ENCODE data around the gene FOXP1.
A peak's percentile ranks its signal among the peaks of the same experiment; 100 is the strongest.

The FOXP1 gene

DNA sequence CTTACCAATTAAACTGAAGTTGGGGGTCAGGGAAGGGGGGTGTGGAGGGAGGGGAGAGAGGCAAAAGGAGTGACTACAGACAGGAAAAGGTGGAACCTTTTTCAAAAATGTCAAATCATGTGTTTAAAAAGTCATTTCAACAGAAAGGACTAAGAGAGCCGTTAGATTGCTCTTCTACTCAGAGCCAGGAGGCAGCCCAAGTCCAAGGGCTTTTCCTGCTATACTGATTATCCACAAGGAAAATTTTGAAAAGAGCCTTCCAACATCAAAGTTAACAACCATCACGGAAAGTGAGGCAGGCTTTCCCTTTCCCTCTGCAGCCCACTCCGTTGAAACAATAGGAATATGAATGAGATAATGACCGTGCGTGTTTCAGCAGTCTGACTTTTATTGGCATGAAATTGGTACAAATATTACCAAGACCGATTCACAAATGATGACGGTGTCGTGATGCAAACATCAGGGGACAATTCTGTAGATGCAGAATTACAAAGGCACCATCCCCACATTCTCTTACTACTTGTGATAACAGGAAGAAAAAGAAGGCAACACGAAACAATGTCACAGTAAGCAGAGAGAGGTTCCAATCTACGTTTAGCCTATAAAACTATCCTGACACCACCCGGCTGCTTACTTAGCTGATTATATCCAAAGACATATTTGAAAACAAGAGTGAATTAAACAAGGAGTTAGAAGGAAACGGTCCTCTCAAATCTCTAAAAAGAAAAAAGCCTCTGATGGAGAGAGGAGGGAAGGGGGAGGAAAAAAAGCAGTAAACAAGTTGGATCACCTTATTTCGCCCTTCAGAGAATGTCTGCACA is 453.7 kb downstream of the FOXP1 start:
- H3K79me2 ChIP-seq (ENCODE audit: control insufficient read depth, insufficient read depth, low read length, unreplicated experiment): peaks cover 43% of the 10 kb centered on the region
- H3K4me1 ChIP-seq (ENCODE audit: control insufficient read depth, insufficient read depth, low read length, unreplicated experiment): peaks cover 28% of the 10 kb centered on the region
- H3K27me3 ChIP-seq (ENCODE audit: insufficient read depth, low read length): no peaks in the 10 kb centered on the region
- H3K4me3 ChIP-seq (ENCODE audit: low read depth, low read length): peak overlapping the region; percentile 88
- H2AFZ ChIP-seq (ENCODE audit: low read length, unreplicated experiment): peak overlapping the region; percentile 26
- no peaks in the 10 kb centered on the region for H3K36me3 ChIP-seq (ENCODE audit: insufficient read depth, low read length)
- H3K27ac ChIP-seq (ENCODE audit: low read depth, low read length): peak overlapping the region; percentile 95

DNA sequence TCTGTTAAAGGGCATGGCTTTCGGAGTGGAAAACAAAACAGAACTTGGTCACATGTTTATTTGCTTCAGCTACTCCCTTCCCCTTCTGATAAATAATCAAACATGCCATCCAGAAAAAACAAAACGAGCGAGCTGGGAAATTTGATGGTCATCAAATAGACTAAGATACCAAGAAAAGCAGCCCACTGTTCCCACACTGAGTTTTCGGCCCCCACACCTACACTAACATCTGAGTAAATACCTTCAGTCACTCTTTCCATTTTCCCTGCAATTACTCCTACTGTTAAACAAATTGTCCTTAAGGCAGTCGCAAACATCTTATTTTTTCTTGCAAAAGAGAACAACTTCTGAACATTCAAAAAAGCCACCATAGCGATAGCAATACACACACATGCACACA is 454.6 kb downstream of the FOXP1 start:
- H3K27ac ChIP-seq (ENCODE audit: low read depth, low read length): peak overlapping the region; percentile 95
- H3K36me3 ChIP-seq (ENCODE audit: insufficient read depth, low read length): no peaks in the 10 kb centered on the region
- H3K79me2 ChIP-seq (ENCODE audit: control insufficient read depth, insufficient read depth, low read length, unreplicated experiment): peaks cover 48% of the 10 kb centered on the region
- H2AFZ ChIP-seq (ENCODE audit: low read length, unreplicated experiment): peak overlapping the region; percentile 26
- H3K4me3 ChIP-seq (ENCODE audit: low read depth, low read length): peak overlapping the region; percentile 88
- no peaks in the 10 kb centered on the region for H3K27me3 ChIP-seq (ENCODE audit: insufficient read depth, low read length)
- H3K4me1 ChIP-seq (ENCODE audit: control insufficient read depth, insufficient read depth, low read length, unreplicated experiment): peaks cover 28% of the 10 kb centered on the region

DNA sequence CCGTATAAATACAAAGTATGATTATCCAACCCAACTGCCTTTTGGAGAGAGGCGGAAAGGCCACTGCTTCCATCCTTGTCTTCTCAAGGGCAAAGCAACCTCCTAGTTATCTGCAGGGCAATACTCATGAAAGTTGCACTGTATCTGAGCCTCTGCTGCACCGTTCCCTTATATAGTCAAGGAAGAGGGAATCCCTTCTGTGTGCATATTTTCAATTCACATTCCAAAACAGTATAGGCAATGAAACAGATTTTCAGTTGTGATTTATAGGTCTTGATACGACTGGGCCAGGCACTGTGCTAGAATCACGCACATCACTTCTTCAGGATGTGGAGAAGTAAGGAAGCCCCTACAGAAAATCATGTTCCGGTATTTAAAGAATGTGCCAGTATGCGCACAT is 455.7 kb downstream of the FOXP1 start:
- Histone ChIP-seq H3K27me3 (ENCODE audit: insufficient read depth, low read length) (no peaks in the 10 kb centered on the region), H2AFZ (ENCODE audit: low read length, unreplicated experiment) (no peak overlapping the region), H3K36me3 (ENCODE audit: insufficient read depth, low read length) (no peaks in the 10 kb centered on the region), H3K4me1 (ENCODE audit: control insufficient read depth, insufficient read depth, low read length, unreplicated experiment) (peaks cover 28% of the 10 kb centered on the region), H3K27ac (ENCODE audit: low read depth, low read length) (peak overlapping the region; percentile 95), H3K4me3 (ENCODE audit: low read depth, low read length) (peak overlapping the region; percentile 88), H3K79me2 (ENCODE audit: control insufficient read depth, insufficient read depth, low read length, unreplicated experiment) (peaks cover 56% of the 10 kb centered on the region)

DNA sequence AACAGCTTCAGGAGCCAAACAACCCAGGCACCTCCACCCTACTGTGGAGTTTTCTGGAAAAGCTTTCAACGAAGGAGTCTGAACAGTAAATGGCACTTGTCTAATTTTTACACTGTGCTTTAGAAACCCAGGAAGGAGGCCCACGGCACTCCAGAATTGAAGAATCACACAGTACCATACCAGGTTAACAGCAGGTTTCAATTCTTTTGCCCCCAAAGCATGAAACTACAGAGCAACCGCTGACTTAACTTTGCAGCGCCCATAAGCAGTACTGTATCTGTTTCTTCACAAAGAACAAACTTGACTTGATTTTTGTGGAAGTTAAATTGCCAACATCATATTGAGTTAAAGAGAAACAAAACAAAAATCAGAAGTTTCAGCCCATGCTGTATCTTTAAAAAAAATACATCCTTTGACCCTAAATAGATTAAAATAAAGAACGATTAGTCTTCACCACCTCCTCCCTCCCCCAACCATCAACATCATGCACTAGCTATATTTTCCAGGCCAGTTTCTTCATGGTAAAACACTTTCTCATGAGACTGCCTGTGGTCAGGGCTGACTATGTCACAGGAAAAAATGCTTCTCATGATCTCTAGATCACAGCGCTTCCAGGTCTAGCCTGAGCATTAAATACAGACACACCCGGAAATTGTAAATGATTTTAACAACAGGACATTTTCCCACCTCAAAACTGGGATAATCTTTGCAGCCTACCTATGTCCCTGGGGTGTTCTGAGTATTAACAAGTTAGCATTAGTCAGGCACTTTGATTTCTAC is 456.3 kb downstream of the FOXP1 start:
- peak overlapping the region; percentile 44 for H2AFZ ChIP-seq (ENCODE audit: low read length, unreplicated experiment)
- H3K79me2 ChIP-seq (ENCODE audit: control insufficient read depth, insufficient read depth, low read length, unreplicated experiment): peaks cover 59% of the 10 kb centered on the region
- peak overlapping the region; percentile 95 for H3K27ac ChIP-seq (ENCODE audit: low read depth, low read length)
- no peaks in the 10 kb centered on the region for H3K36me3 ChIP-seq (ENCODE audit: insufficient read depth, low read length)
- H3K4me3 ChIP-seq (ENCODE audit: low read depth, low read length): peak overlapping the region; percentile 88
- H3K4me1 ChIP-seq (ENCODE audit: control insufficient read depth, insufficient read depth, low read length, unreplicated experiment): peaks cover 28% of the 10 kb centered on the region
- no peaks in the 10 kb centered on the region for H3K27me3 ChIP-seq (ENCODE audit: insufficient read depth, low read length)

DNA sequence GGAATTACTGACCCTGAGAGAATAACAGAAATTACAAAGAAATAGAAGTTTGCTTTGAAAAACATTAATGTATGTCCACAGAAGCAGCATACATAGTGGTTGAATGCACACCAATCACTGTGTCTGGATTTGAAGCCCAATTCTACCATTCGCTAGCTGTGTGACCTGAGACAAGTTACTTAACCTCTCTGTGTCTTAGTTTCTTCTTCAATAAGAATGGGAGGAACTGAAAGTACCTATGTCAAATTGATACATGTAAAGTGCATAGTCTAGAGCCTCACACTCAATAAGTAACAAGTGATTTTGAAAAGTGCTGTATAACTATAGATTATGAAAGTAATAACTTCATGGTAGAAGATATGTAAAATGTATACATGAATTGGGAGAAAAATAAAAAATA is 457.8 kb downstream of the FOXP1 start:
- no peak overlapping the region for H3K27ac ChIP-seq (ENCODE audit: low read depth, low read length)
- peaks cover 33% of the 10 kb centered on the region for H3K4me1 ChIP-seq (ENCODE audit: control insufficient read depth, insufficient read depth, low read length, unreplicated experiment)
- no peaks in the 10 kb centered on the region for H3K27me3 ChIP-seq (ENCODE audit: insufficient read depth, low read length)
- no peaks in the 10 kb centered on the region for H3K36me3 ChIP-seq (ENCODE audit: insufficient read depth, low read length)
- H3K79me2 ChIP-seq (ENCODE audit: control insufficient read depth, insufficient read depth, low read length, unreplicated experiment): peaks cover 64% of the 10 kb centered on the region
- no peak overlapping the region for H3K4me3 ChIP-seq (ENCODE audit: low read depth, low read length)
- no peak overlapping the region for H2AFZ ChIP-seq (ENCODE audit: low read length, unreplicated experiment)

DNA sequence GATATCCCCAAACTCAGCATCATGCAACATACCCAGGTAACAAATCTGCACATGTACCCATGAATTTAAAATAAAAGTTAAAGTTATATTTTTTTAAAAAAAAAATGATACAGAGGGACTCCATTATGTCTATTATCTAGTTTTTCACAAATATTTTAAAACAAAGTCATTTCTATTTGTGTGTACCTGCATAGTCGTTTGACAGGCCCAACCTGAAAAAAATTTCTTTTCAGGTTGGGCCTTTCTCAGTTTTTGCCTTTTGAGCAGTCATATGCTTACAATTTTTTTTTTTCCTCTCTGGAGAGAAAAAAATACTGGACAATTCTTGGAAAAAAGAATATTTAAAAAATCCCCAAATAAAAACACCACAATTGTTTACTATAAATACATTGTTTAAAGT is 459.5 kb downstream of the FOXP1 start:
- Histone ChIP-seq H3K4me3 (ENCODE audit: low read depth, low read length) (no peak overlapping the region), H3K36me3 (ENCODE audit: insufficient read depth, low read length) (no peaks in the 10 kb centered on the region), H3K27ac (ENCODE audit: low read depth, low read length) (no peak overlapping the region), H3K27me3 (ENCODE audit: insufficient read depth, low read length) (no peaks in the 10 kb centered on the region), H3K4me1 (ENCODE audit: control insufficient read depth, insufficient read depth, low read length, unreplicated experiment) (peaks cover 45% of the 10 kb centered on the region), H3K79me2 (ENCODE audit: control insufficient read depth, insufficient read depth, low read length, unreplicated experiment) (peaks cover 58% of the 10 kb centered on the region), H2AFZ (ENCODE audit: low read length, unreplicated experiment) (no peak overlapping the region)

DNA sequence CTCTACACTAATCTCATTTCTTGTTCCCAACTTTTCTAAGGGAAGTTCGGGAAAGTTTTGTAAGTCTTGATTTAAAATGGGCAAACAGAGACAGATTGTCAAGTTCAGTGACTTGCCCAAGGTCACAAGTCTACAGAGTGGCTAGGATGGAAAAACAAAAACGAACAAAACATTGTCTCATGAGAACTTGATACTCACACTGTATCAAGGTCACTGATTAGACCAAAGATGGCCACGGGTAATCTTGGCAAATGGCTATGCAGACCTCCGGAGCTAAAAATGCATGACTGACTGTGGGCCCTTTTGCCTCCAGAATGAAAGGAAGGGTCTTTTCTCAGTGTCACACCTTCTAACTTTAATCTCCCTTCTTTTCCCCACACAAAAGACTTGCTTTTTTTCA is 460.9 kb downstream of the FOXP1 start:
- peaks cover 44% of the 10 kb centered on the region for H3K79me2 ChIP-seq (ENCODE audit: control insufficient read depth, insufficient read depth, low read length, unreplicated experiment)

DNA sequence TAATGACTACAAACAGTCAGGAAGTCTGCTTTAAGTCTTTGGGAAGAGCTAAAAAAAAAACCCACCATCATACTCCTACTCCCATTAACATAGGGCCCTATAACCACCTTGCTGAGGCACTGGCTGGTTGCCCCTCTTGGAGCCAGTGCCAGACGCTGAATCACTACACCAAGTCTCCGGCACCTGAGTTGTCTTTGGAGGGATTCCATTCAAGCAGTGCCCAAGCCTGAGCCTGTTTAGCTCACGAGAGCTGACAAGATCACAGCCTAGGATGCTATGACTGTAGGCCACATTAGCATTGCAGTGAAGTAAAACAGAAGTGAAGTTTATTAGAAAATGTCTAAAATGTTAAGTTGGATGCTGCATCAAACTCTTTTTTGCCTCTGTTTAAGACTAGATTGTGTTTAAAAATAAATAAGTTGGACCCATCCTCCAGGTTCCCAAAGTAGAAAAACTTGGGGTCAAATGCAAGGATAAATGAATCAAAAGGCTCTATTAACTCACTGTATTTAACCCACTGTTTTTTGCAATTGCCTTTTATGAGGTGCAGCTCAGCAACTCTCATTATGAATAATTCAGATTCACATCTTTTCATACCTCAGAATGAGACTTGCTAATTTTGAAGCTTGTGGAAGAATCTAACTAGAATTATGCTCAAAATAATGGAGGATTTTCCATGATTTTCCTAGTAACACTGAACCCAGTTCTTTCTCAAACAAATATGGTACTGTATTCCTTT is 461.9 kb downstream of the FOXP1 start:
- Histone ChIP-seq H3K4me3 (ENCODE audit: low read depth, low read length) (no peak overlapping the region), H3K27ac (ENCODE audit: low read depth, low read length) (no peak overlapping the region), H3K79me2 (ENCODE audit: control insufficient read depth, insufficient read depth, low read length, unreplicated experiment) (peaks cover 41% of the 10 kb centered on the region), H3K27me3 (ENCODE audit: insufficient read depth, low read length) (no peaks in the 10 kb centered on the region), H3K36me3 (ENCODE audit: insufficient read depth, low read length) (no peaks in the 10 kb centered on the region), H2AFZ (ENCODE audit: low read length, unreplicated experiment) (no peak overlapping the region), H3K4me1 (ENCODE audit: control insufficient read depth, insufficient read depth, low read length, unreplicated experiment) (peaks cover 46% of the 10 kb centered on the region)

More for the DNA sequence above, 460.9 kb downstream of the FOXP1 start:
- Histone ChIP-seq H3K36me3 (ENCODE audit: insufficient read depth, low read length) (no peaks in the 10 kb centered on the region), H2AFZ (ENCODE audit: low read length, unreplicated experiment) (no peak overlapping the region), H3K27me3 (ENCODE audit: insufficient read depth, low read length) (no peaks in the 10 kb centered on the region), H3K4me3 (ENCODE audit: low read depth, low read length) (no peak overlapping the region), H3K4me1 (ENCODE audit: control insufficient read depth, insufficient read depth, low read length, unreplicated experiment) (peaks cover 46% of the 10 kb centered on the region), H3K27ac (ENCODE audit: low read depth, low read length) (no peak overlapping the region)

DNA sequence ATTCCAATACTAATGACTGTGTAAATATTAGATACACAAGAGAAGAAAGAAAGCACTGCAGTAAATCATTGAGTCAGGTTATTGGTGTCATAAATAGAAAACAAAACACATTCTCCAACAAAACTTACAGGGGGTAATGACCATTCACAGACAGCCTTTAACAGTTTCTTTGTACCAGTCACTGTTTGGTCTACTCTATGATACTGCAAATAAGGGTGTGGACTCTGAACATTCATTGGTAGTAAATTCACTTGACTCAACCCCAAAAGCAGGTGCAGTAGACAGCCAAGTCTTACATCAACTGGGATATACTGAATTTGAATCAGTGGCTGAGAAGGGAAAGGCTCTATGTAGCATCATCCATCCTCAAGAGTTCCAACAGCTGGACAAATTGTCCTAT is 463.5 kb downstream of the FOXP1 start:
- Histone ChIP-seq H3K79me2 (ENCODE audit: control insufficient read depth, insufficient read depth, low read length, unreplicated experiment) (peaks cover 35% of the 10 kb centered on the region), H3K4me1 (ENCODE audit: control insufficient read depth, insufficient read depth, low read length, unreplicated experiment) (peaks cover 50% of the 10 kb centered on the region), H3K27me3 (ENCODE audit: insufficient read depth, low read length) (no peaks in the 10 kb centered on the region), H3K27ac (ENCODE audit: low read depth, low read length) (0 out of 2 replicates have a peak overlapping the region, but pooled peaks have one; percentile 52), H3K36me3 (ENCODE audit: insufficient read depth, low read length) (no peaks in the 10 kb centered on the region), H2AFZ (ENCODE audit: low read length, unreplicated experiment) (no peak overlapping the region), H3K4me3 (ENCODE audit: low read depth, low read length) (no peak overlapping the region)

DNA sequence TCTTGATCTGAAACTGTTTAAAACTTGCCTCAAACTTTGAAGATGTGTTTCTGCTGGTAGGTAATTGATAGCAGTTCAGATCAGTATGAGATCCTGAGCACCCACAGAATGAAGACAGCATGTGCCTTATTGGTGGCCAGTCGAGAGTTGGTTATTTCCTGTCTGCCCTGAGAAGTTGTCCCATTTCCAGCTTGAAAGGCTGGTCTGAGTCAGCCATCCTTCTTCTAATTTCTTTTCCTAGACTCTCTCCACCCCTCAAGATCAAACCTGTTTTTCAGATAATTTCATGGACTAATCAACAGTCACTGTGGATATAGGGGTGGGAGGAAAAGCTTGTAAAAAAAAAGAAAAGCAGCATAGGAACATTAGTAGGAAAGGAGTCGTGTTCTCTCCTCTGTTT is 464.4 kb downstream of the FOXP1 start:
- peaks cover 50% of the 10 kb centered on the region for H3K4me1 ChIP-seq (ENCODE audit: control insufficient read depth, insufficient read depth, low read length, unreplicated experiment)
- H3K79me2 ChIP-seq (ENCODE audit: control insufficient read depth, insufficient read depth, low read length, unreplicated experiment): peaks cover 33% of the 10 kb centered on the region
- no peak overlapping the region for H3K4me3 ChIP-seq (ENCODE audit: low read depth, low read length)
- no peaks in the 10 kb centered on the region for H3K27me3 ChIP-seq (ENCODE audit: insufficient read depth, low read length)
- H2AFZ ChIP-seq (ENCODE audit: low read length, unreplicated experiment): no peak overlapping the region
- no peaks in the 10 kb centered on the region for H3K36me3 ChIP-seq (ENCODE audit: insufficient read depth, low read length)
- H3K27ac ChIP-seq (ENCODE audit: low read depth, low read length): peak overlapping the region; percentile 52
